ENCODE results near the gene LAPTM5.

Gene LAPTM5

DNA sequence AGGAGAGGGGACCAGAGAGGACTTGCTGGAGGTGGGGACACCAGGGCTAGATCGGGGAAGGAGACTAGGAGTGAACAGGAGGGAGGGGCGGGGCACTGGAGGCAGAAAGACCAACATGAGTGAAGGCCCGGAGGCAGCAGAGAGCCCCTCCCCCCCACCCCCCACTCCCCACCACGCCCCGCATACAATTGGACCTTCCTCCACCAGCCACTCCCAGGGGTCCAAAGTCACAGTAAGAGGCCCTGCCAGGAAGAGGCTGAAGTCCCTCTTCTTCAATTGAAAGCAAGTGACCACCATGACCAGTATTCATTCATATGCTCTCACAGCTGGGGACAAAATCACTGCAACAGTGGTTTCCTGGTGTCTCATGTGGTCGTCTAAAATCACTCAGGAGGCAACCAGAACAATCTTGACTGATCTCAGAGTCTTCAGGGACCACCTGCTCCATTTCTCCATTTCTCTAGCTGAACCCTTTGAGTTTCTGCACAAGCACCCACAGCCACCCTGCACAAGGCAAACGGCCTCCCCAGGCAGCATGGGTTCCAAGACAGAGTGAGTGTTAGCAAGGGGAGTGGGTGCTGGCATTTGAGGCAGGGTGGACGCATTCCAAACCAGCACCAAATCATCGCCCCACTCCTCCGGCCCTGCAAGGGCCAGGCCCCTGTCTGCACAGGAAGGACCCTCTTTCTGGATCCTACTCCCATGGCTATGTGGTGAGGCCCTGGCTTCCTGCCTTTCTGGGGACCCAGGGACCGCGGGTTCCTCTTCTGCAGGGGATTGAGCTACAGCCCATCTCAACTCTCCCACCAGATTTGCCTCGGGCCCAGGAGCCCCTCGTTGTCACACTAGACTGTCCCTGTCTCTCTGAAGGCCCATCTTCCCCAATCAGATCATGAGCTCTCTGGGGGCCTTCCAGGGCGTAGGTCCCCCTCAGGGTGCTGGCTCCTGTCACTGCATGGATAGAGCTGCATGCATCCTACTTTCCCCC lies 17.0 kb downstream of the LAPTM5 start:
- DNase-seq, result no peak

DNA sequence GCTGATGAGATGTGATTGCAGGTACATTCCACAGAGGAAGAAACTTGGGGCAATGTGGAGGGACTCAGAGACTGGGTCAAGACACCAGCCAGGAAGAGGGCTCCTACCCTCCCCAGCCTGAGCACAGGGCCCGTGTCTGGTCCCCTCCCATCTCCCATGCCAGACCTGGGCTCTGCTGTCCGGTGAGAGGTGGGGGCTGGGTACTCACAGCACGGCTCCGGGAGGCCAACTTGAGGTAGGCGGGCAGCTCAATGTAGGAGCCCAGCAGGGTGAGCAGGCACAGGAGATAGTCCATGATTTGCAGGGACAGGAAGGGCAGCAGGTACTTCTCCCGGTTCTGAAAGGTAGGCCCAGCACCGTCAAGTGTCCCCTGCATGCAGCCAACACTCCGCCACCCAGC lies 18.0 kb downstream of the LAPTM5 start:
- DNase-seq, result no peak

DNA sequence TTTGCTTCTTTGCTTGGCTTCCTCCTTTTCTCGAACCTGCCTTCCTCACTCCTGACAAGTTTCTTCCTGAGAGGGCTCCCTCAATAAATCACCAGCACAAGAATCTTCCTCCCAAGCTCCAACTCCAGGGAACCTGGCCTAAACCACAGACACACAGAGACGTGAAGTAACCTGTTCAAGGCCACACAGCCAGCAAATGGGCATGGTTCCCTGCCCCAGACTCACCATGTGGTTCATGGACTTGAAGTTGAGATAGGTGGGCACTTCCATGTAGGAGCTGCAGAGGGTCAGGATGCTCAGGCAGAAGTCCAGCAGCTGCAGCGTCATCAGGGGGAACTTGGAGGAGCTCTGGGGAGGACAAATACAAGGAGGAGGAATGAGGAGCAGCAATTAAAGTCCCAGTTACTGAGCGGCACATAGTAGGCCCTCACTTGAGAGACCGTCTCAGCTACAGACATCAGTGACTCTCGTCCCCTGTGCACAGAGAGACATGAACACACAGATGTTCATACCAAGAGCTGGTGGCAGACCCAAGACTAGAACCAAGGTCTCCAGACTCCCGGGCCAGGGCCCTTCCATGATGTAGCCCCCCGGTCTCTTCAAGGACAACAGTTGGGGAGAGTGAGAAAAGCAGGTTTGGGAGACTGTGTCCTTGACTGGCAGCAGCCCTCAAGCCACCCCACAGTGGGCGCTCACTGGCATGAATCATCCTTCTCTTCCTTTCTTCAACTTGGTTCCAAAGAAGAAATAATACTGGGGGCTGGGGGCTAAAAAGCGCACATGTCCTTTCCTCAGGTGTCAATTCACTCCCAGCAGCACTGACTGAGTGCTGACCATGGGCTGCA lies 18.6 kb downstream of the LAPTM5 start:
- DNase-seq, result no peak

DNA sequence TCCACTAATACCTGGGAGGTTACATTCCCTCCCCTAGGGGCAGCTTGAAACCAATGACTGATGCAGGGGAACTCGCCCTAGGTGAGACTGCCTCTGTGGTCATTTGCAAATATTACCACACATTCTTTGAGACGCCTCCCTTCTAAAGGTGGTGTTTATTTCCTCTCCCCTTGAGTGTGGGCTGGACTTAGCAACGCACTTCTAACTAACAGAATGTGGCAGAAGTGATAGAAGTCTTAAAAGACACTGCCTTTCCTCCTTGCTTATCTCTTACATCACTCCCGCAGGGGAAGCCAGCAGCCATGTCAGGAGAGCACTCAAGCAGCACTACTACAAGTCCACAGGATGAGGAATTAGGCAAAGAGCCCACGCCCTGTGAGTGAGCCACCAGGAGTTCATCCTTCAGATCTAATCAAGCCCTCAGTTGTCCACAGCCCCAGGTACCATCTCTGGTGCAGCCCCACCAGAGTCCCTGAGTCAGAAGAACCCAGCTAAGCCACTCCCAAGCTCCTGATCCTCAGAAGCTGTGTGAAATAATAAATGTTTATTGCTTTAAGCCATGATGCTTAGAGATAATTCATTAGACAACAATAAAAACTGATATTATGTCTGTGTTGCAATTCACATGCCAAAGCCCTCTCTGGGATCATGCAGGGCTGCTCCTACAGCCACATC lies 19.4 kb downstream of the LAPTM5 start:
- DNase-seq, result no peak

DNA sequence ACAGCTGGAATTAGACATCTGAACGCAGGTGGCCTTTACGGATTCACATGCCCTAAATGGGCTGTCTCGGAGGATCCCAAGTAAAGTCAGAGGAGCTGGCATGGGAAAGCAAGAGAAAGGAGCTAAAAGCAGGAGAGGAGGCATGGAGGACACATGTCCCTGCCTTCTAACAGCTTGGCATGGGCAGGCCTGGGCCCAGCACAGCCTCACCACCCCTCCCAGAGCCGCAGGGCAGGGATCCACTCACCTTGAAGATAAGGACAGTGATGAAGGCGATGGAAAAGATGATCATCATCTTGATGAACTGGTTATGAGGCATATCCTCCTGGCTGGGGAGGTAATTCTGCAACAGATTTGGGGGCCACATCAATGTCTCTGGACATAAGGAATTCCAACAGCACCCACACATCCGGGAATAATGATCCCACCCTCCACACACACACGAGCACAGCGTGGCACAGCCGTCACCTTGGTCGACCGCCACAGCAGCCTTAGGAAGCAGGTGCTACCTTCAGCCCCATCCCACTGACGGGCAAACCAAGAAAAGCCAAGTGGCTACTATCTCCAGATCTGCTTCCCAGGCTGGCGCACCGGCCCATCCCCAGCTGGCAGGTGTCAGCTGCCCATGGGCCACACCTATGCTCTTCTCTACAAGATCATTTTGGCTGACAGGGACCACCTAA lies 20.1 kb downstream of the LAPTM5 start:
- DNase-seq, result no peak

DNA sequence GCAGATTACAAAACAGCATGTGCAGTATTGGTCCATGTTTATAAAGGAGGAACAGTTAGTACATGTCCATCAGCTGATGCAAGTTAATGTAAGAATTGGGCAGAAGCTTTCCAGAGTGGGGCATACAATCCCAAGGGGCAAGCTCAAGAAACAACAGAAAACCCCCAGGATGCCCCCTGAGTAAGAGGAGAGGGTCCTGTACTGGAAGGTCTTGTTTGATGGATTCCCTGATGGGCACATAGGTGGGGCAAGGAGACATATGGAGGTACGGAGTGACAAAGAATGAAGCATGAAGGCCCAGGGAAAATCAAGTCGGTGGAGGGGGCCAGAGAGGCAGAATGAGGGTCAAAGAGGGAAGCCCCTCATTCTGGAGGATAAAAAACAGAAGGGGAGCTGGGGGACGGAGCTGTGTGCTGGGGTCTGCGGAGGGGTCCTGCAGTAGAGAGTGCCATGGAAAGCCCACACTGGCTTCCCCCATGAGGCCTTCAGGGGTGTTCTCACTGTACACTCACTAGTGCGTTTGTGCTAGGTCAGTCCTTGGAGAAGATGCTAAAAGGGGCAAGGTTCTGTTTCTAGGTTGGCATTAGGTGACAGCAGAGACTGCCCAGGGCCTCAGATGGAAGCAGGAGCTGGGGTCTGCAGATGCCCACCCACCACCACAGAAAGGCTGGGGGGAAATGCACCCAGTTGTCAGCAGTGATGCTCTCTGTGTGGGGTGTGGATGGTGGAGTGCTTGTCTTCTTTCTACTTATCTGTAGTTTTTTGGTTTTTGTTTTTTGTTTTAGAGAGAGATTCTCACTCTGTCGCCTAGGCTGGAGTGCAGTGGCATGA lies 21.7 kb downstream of the LAPTM5 start:
- no peak for DNase-seq

DNA sequence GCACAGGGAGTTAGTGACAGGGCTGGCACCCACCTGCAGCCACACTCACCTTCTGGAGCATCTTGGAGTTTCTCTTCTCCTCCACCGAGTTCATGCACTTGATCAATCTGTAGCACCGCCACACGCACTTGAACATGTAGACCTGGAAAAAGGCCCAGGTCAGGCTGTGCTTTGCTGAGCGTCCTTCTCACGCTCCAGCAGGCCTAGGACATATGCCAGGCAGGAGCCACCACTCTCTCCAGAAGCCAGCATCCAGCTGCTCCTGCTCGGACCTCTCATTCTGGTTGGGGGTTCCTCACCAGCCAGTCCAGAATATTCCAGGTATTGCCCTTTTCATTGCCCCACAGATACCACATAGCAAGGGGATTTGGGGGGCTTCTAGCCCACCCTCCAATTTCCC lies 22.4 kb downstream of the LAPTM5 start:
- no peak for DNase-seq

DNA sequence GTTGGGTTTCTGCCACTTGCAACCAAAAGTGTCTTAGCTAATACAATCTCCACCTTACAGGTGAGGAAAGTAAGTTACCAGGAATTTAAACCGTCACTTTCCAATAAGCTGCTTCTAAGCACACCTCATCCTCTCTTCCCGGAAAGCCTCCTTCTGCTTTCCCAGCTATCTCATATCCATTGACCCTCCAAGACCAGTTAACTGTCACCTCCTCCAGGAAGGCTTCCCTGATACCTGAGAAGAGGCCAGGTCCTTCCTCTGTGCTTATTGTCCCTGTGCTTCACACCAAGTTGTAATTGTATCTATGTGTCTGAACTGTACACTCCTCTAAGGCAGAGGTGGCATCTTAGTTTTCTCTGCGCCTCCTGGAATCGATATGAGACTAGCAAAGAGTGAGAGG lies 23.0 kb downstream of the LAPTM5 start:
- DNase-seq, result no peak

DNA sequence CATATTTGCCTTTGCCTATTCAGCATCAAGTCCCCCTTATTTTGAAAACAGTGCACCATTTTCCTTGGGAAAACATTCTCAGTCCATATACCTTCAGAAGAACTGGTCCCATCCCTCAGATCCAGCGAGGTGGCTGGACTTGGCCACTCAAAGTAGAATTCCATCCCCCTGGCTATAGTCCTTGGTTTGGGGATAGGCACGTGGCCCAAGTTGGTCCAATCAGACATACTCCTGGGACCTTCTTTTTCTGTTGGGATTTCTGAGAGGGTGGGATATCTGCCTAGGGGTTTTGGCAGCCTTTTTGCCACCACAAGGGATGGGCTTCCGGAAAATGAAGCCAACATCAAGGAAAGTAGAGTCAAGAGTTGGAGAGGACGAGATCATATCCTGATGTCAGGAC lies 23.5 kb downstream of the LAPTM5 start:
- no peak for DNase-seq

DNA sequence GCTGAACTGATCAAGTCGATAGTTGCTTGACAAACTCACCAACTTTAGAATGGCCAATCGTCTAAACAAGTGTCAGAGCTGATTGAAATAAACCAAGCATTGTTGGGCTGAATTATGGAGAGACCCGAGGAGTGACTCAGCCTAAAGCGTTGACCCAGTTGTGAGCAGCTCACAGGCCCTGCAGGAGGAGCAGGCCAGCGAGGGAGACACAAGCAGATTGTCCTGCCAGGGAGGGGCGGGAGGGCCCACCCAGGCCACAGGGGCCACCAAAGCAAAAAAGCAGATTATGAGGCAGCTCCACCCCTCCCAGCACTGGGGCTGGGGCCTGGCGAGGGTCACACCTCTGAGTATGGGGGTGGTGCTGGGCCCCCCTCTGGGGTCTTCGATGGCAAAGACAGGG lies 24.1 kb downstream of the LAPTM5 start:
- no peak for DNase-seq

DNA sequence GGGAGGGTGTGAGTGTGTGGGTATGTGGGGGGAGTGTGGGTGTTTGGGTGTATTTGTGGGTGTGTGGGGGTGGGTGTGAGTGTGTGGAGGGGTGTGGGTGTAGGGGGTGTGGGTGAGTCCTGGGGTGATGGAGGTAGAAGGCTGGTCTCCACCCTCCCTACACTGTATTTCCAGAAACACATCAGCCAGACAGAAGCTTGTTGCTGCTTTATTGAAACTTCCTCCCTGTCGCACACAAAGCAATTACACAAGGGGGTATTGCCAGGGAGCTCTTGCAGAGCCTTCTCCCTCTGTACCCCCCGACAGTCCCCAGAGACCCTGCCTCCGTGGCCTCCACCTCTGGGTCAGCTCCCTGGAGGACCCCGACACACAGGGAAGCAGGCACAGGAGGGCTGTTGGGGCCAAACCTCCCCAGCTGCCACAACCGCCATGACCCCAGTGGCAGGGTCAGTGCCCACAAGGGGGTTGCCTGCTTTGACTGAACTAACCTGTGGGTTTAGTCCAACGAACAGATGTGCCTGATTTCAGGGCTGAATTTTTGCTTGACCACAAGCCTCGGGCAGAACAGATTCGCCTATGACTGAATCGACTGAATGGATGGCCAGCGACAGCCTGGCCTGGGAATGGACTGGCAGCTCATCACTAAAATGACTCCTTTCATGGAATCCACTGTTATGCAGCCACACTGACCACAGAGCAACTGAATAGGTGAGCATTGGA lies 25.1 kb downstream of the LAPTM5 start:
- DNase-seq, result no peak

DNA sequence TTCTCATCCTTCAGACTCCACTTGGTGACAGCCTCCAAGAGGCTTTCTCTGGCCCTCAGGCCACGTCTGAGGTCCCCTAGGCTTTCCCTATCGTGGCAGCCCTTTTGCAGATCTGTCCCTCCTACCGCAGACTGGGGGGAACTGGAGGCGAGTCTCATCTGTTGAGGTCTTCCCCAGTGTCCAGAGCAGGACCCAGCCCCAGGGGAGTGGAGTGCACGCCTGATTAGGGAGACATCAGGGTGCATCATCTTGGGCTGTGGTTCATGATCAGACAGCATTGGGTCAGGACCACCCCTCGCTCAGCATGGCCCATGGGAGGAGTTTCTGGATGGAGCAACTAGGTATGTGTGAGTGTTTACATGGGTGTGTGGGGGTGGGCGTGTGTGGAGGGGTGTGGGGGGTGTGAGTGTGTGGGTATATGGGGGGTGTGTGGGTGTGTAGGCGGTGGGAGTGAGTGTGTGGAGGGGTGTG lies 25.7 kb downstream of the LAPTM5 start:
- DNase-seq, result no peak

DNA sequence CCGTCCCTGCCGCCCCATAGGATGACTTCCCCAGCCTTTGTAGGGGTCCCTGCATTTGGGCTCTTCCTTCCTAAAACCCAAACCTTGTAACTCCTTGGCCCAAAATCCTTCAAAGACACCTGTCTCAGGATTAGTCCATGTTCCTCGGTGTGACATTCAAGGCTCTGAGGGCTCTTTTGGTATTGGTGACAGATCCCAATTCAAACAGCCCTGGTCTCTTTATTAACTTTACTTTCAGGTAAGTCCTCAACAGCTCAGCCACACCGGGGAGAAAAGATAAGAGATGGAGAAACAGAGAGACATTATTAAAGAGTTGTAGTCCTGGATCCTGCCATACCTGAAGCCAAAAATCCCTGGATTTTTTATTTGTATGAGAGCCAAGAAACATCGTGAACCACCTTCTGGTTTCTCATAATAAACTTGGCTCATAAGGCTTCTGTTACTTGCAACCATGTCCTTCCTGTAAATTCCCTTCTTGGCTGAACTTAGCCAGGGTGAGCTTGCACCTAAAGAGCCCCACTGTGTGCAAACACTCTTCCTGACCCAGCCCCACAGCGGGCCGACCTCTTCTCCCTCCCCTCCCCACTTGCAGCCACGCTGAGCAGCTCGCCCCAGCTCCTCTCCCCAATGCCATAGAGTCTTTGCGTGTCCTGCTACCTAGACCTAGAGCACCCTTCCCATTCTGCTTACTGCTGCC lies 26.3 kb downstream of the LAPTM5 start:
- no peak for DNase-seq

DNA sequence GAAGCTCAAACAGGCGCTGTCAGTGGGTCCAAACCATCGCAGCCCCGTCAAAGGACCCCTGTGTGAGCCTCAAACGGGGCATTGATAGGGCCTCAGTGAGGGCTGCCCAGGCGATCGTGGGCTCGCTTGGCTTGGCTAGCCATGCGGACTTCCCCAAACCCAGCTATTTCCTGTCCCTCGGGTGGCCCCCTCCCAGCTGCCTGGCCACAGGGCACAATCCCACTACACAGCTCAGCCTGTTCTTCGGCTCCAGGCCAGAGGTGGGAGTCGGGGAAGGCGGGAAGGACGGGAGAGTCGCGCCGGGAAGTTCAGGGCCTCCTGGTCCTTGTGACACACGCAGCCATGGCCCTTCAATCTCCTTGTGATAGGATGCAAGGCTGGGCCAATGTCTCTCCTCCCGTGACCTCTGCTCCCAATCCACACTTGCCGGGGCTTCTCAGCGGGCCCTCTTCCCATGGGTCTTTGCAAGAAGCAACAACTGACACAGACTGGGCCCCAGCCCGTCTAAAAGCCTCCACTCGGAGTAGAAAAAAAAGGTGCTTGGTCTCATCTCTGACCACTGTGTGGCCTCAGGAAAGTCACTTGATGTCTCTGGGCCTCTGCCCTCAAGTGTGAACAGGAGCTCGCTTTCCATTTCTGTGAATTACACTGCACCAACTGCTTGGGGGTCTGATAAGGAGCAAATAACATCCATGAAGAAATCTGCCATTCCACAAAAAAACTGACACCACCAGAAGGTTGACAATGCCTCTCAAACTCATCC lies 27.0 kb downstream of the LAPTM5 start:
- no peak for DNase-seq

DNA sequence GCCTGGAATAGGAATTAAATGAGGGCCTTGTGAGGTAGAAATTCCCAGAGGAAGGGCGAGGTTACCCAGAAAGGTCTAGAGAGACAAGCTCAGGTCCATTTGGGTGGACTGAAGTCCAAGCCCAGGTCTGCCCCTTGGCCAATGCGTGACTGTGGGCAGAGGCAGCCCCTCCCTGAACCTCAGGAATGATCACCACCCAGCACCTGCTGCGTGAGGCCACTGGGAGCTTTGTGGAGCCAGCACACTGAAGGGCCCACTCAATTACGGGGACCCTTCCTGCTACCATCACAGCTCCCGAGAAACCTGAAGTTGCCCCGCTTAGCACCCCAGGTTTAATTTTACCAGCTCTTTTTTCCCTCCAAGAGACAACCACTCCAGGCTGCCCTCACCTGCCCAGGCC lies 27.7 kb downstream of the LAPTM5 start:
- no peak for DNase-seq

DNA sequence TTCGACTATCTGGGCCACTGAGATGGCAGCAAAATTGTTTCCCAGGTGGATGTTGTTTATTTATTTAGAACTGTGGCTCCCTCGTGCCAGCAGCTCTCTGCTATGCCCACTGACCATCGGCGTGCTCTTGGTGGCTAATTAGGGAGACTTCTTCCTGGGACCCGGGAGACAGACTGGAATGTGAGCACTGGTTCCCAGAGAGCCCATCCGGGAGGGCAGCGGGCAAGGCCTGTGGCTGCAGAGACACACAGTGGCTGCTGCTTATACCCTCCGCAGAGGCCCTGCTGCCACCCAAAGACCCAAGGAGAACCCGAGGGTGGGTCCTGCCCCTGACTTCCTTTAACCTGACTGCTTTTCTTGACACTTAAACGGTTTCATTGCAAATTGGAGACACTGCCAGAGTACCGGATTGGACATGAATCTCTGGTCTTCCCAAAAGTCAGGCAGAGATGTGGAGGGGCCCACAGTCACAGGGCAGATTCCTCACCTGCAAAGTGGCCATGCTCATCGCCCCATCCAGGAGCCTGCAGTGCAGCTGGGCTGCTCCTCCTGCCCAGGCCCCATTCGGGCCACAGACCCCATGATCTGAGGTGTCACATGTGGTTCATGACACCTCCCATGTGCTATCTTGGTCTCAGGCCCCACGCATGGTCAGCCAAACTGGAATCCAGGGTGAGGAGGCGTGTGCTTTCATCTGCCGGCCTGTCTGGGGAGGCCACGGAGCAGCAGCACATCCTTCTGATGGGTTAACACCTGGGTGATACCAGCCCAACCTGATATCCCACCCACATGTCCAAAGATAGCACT lies 28.5 kb downstream of the LAPTM5 start:
- no peak for DNase-seq

DNA sequence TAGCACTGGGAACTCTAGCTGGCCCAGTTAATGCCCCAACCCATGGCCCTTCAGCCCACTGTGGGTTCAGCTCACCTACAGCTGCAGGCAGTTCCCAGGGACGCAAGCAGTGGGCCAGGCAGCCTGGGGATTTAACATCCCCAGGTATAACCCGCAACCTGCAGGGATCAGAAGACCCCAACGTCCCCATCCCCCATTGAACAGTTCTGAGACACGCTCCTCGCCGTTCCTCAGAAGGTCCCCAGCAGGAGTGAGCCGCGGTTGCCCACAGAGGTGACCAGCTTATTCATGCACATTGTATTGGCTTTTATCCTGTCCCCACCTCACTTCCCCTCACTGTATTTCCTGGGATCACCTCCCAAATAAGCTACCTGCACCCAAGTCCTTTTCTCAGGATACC lies 29.2 kb downstream of the LAPTM5 start:
- DNase-seq, result no peak

DNA sequence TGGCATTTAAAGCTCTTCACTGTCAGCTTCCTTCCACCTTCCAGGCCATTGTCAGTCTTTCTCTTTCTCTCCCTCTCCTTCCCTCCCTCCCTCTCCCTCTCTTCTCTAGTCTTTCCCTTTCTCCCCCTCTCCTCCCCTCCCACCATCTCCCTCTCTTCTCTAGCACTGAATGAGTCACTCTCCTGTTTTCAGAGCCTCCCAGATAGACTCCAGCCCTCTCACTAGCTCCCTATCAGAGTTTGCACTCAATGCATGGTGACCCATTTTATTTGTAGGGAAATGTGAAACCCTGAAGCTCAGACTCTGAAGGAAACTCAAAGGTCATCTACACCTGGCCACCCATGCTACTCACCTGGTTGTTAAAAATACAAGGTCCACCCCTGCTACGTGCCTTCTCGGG lies 29.8 kb downstream of the LAPTM5 start:
- no peak for DNase-seq

Data from activated effector memory CD4-positive, alpha-beta T cell treated with Interleukin-2 at 50 U/mL for 16 hours (primary cell).